HG03025 (cell line): ENCODE measurements around the gene PCDHGA1.
A peak's percentile ranks its signal among the peaks of the same experiment; 100 is the strongest.
"Not testable (repeated sequence)": the region's sequence is repeated elsewhere in the genome, so short reads cannot be mapped to it uniquely, and the experiment has no call there.

Experiments used
- ATAC-seq: cut with Tn5 transposase; IDR thresholded peaks from one replicate; pipeline ENCODE4 v1.9.1; 2021; ENCODE audit warnings: mild to moderate bottlenecking, moderate library complexity; ENCODE audit not compliant: unreplicated experiment, low FRiP score

The PCDHGA1 gene

DNA sequence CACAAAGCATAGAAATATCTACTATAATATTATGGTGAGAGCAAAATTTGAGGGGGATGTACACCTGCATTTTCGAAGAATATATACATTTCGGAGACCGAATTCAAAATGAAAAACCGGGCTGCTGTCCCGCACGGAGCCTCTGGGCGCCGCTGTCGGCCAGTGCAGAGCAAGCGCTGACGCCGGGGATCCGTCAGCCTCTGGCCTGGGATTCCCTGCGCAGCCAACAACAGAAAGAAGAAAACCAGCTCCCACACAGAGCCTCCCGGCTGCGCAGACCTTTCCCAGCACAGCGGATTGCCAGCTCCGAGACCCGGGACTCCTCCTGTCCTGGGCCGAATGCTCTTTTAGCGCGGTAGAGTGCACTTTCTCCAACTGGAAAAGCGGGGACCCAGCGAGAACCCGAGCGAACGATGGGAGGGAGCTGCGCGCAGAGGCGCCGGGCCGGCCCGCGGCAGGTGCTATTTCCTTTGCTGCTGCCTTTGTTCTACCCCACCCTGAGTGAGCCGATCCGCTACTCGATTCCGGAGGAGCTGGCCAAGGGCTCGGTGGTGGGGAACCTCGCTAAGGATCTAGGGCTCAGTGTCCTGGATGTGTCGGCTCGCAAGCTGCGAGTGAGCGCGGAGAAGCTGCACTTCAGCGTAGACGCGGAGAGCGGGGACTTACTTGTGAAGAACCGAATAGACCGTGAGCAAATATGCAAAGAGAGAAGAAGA lies 77.6 kb downstream of the PCDHGA1 start, which contains the start of gene PCDHGB6:
PCDHGB6 (plus strand) TSS at position 232 of the 716 bp plus-strand sequence; CDS start at position 414, 182 bp downstream.
- not testable (repeated sequence) for ATAC-seq

DNA sequence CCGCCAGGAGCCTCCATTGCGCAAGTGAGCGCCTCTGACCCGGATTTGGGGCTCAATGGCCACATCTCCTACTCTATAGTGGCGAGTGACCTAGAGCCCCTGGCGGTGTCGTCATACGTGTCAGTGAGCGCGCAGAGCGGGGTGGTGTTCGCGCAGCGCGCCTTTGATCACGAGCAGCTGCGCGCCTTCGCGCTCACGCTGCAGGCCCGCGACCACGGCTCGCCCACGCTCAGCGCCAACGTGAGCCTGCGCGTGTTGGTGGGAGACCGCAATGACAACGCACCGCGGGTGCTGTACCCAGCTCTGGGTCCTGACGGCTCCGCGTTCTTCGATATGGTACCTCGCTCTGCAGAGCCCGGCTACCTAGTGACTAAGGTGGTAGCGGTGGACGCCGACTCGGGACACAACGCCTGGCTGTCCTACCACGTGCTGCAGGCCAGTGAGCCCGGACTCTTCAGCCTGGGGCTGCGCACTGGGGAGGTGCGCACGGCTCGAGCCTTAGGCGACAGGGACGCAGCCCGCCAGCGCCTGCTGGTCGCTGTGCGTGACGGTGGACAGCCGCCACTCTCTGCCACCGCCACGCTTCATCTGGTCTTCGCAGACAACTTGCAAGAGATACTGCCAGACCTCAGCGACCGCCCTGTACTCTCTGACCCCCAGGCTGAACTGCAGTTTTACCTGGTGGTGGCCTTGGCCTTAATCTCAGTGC lies 79.4 kb downstream of the PCDHGA1 start:
- ATAC-seq, result no peak

DNA sequence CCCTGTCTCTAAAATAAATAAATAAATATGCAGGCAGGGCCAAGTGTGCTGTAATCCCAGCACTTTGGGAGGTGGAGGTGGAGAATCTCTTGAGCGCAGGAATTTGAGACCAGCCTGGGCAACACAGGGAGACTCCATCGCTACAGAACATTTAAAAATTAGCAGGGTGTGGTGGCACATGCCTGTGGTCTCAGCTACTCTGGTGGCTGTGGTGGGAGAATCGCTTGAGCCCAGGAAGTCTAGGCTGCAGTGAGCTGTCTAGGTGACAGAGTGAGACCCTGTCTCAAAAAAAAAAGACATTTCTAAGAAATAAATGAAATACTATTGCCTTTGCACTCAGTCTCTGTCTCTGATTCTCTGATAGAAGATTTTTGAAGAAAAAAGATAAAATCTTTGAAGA lies 81.3 kb downstream of the PCDHGA1 start:
- ATAC-seq, result no peak

- ATAC-seq, result peak; percentile 50
Measured at GRCh38 chr5:141412854-141413539, 82.7 kb downstream of the PCDHGA1 start, which contains the start of gene PCDHGA10. PCDHGA10 (plus strand) TSS chr5:141412987; CDS start chr5:141413176, 189 bp downstream.

- ATAC-seq, result no peak
Measured at GRCh38 chr5:141413540-141414069, 83.3 kb downstream of the PCDHGA1 start.

DNA sequence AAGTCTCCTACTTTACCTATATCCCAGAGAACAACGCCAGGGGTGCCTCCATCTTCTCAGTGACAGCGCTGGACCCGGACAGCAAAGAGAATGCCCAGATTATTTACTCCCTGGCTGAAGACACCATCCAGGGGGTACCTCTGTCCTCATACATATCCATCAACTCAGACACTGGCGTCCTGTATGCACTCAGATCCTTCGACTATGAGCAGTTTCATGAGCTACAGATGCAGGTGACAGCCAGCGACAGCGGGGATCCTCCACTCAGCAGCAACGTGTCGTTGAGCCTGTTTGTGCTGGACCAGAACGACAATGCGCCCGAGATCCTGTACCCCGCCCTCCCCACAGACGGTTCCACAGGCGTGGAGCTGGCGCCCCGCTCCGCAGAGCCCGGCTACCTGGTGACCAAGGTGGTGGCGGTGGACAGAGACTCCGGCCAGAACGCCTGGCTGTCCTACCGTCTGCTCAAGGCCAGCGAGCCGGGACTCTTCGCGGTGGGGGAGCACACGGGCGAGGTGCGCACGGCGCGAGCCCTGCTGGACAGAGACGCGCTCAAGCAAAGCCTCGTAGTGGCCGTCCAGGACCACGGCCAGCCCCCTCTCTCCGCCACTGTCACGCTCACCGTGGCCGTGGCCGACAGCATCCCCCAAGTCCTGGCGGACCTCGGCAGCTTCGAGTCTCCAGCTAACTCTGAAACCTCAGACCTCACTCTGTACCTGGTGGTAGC lies 84.4 kb downstream of the PCDHGA1 start:
- ATAC-seq, result not testable (repeated sequence)

DNA sequence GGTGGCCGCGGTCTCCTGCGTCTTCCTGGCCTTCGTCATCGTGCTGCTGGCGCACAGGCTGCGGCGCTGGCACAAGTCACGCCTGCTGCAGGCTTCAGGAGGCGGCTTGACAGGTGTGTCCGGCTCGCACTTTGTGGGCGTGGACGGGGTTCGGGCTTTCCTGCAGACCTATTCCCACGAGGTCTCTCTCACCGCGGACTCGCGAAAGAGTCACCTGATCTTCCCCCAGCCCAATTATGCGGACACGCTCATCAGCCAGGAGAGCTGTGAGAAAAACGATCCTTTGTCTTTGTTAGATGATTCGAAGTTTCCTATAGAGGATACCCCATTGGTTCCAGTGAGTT lies 84.9 kb downstream of the PCDHGA1 start:
- not testable (repeated sequence) for ATAC-seq

GRCh38 chr5:141417494-141418172 lies 87.3 kb downstream of the PCDHGA1 start, which contains the start of gene PCDHGB7:
PCDHGB7 (plus strand) TSS chr5:141417677; CDS start chr5:141417860, 183 bp downstream.
- ATAC-seq, result peak; percentile 78

DNA sequence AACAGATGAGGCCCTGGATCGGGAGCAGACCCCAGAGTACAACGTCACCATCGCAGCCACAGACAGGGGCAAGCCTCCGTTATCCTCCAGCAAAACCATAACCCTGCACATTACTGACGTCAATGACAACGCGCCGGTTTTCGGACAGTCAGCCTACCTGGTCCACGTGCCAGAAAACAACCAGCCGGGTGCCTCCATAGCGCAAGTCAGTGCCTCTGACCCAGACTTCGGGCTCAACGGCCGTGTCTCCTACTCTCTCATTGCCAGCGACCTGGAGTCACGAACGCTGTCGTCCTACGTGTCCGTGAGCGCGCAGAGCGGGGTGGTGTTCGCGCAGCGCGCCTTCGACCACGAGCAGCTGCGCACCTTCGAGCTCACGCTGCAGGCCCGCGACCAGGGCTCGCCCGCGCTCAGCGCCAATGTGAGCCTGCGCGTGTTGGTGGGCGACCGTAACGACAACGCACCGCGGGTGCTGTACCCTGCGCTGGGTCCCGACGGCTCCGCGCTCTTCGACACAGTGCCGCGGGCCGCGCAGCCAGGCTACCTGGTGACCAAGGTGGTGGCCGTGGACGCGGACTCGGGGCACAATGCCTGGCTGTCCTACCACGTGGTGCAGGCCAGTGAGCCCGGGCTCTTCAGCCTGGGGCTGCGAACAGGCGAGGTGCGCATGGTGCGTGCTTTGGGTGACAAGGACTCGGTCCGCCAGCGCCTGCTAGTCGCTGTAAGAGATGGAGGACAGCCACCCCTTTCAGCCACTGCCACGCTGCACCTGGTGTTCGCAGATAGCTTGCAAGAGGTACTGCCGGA lies 89.0 kb downstream of the PCDHGA1 start:
- ATAC-seq, result no peak

DNA sequence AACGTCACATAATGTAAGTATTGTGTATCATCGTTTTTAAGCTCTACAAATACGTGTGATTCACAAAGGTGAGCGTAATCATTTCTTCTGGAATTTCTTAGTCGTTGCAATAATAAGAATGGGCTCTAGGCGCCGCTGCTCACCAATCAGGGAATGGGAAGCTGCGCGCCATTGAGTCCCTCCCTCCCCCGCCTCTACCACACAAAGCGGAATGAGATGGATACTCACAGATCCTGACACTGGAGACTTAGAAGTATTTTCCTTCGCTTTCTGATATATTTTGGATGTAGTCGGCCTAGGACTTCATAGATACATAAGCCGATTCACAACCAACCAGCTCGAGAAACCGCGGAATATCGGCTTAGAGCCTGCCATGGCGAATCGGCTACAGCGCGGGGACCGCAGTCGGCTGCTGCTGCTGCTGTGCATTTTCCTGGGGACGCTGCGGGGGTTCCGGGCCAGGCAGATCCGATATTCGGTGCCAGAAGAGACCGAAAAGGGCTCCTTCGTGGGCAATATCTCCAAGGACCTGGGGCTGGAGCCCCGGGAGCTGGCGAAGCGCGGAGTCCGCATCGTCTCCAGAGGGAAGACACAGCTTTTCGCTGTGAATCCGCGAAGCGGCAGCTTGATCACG lies 90.7 kb downstream of the PCDHGA1 start, which contains the start of gene PCDHGA11:
PCDHGA11 (plus strand) TSS at position 197 of the 634 bp plus-strand sequence; CDS start at position 374, 177 bp downstream.
- ATAC-seq, result no peak

DNA sequence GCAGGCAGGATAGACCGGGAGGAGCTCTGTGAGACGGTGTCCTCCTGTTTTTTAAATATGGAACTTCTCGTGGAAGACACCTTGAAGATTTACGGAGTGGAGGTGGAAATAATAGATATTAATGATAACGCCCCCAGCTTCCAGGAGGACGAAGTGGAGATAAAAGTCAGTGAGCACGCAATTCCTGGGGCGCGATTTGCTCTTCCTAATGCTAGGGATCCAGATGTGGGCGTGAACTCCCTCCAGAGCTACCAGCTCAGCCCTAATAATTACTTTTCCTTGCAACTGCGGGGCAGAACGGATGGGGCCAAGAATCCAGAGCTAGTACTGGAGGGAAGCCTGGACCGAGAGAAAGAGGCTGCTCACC lies 91.2 kb downstream of the PCDHGA1 start:
- ATAC-seq, result no peak

DNA sequence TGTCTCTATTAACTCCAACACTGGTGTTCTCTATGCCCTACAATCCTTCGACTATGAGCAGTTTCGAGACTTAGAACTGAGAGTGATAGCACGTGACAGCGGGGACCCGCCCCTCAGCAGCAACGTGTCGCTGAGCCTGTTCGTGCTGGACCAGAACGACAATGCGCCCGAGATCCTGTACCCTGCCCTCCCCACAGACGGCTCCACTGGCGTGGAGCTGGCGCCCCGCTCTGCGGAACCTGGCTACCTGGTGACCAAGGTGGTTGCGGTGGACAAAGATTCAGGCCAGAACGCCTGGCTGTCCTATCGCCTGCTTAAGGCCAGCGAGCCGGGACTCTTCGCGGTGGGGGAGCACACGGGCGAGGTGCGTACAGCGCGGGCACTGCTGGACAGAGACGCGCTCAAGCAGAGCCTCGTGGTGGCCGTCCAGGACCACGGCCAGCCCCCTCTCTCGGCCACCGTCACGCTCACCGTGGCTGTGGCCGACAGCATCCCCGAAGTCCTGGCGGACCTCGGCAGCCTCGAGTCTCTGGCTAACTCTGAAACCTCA lies 92.5 kb downstream of the PCDHGA1 start:
- ATAC-seq, result no peak

DNA sequence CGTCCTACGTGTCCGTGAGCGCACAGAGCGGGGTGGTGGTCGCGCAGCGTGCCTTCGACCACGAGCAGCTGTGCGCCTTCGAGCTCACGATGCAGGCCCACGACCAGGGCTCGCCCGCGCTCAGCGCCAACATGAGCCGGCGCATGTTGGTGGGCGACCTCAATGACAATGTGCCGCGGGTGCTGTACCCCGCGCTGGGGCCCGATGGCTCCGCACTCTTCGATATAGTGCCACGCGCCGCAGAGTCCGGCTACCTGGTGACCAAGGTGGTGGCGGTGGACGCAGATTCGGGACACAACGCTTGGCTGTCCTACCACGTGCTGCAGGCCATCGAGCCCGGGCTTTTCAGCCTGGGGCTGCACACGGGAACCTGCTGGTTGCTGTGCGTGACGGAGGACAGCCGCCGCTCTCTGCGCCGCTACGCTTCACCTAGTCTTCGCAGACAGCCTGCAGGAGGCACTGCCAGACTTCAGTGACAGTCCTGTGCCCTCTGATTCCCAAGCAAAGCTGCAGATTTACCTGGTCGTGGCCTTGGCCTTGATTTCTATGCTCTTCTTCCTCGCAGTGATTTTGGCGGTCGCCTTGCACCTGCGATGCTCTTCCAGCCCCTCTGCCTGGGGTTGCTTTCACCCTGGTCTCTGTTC lies 97.6 kb downstream of the PCDHGA1 start:
- ATAC-seq, result no peak

- peak; percentile 91 for ATAC-seq
Measured at GRCh38 chr5:141430332-141431113, 100.2 kb downstream of the PCDHGA1 start, which contains the start of gene PCDHGA12. PCDHGA12 (plus strand) TSS chr5:141430507; CDS start chr5:141430760, 253 bp downstream.

DNA sequence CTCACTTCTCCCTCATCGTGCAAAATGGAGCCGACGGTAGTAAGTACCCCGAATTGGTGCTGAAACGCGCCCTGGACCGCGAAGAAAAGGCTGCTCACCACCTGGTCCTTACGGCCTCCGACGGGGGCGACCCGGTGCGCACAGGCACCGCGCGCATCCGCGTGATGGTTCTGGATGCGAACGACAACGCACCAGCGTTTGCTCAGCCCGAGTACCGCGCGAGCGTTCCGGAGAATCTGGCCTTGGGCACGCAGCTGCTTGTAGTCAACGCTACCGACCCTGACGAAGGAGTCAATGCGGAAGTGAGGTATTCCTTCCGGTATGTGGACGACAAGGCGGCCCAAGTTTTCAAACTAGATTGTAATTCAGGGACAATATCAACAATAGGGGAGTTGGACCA lies 101.0 kb downstream of the PCDHGA1 start:
- no peak for ATAC-seq

DNA sequence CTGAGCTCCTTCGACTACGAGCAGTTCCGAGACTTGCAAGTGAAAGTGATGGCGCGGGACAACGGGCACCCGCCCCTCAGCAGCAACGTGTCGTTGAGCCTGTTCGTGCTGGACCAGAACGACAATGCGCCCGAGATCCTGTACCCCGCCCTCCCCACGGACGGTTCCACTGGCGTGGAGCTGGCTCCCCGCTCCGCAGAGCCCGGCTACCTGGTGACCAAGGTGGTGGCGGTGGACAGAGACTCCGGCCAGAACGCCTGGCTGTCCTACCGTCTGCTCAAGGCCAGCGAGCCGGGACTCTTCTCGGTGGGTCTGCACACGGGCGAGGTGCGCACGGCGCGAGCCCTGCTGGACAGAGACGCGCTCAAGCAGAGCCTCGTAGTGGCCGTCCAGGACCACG lies 102.0 kb downstream of the PCDHGA1 start:
- ATAC-seq, result not testable (repeated sequence)

DNA sequence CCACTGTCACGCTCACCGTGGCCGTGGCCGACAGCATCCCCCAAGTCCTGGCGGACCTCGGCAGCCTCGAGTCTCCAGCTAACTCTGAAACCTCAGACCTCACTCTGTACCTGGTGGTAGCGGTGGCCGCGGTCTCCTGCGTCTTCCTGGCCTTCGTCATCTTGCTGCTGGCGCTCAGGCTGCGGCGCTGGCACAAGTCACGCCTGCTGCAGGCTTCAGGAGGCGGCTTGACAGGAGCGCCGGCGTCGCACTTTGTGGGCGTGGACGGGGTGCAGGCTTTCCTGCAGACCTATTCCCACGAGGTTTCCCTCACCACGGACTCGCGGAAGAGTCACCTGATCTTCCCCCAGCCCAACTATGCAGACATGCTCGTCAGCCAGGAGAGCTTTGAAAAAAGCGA lies 102.4 kb downstream of the PCDHGA1 start:
- ATAC-seq, result not testable (repeated sequence)
